ENCODE data around the gene IGSF3. TPM values are rescaled to one million over a fixed set of nuclear protein-coding genes. Genes with fewer than 3 reads are reported as not detected.

The IGSF3 gene
- total and polyA plus RNA-seq, 2 of the 13 experiments (the other 11 are each of a cell fraction or from before 2014, with no cell fraction given): 0.11 to 0.16 TPM

GRCh38 chr1:116704278-116704677 is 36.7 kb upstream of the IGSF3 start:
- POLR2A ChIA-PET: no interaction called here
- no peaks in the 10 kb centered on the region for H3K27me3 ChIP-seq (ENCODE audit: control insufficient read depth in 1 of 2, insufficient read depth in 2 of 2, low read length in 2 of 2)
- in situ Hi-C loops (cut with HindIII; ENCODE audit: extremely low pct_ligation_motif_present, low pct_unique_long_range_greater_than_20kb) (no loop called here), intact Hi-C loops (cut with micrococcal nuclease; ENCODE audit: unreplicated experiment) (no loop called here)
- FAIRE-seq (no peak), DNase-seq (ENCODE audit: low spot score) (no peak), ATAC-seq (no peak)
- H3K9ac ChIP-seq (ENCODE audit: insufficient read depth, low read depth, low read length): no peak overlapping the region
- no peaks in the 10 kb centered on the region for H3K9me3 ChIP-seq (ENCODE audit: low read length)
- no peaks in the 10 kb centered on the region for H3K79me2 ChIP-seq (ENCODE audit: insufficient read depth, low read length)
- no TSS peak for BruUV-seq (replicated peaks)
- no peaks in the 10 kb centered on the region for H3K36me3 ChIP-seq (replicated peaks in 1 of 2; ENCODE audit: control insufficient read depth in 1 of 2, insufficient read depth in 2 of 2, low read length in 2 of 2)
- H2AFZ ChIP-seq (ENCODE audit: low read length): no peak overlapping the region
- TF ChIP-seq SYNCRIP (IDR thresholded peaks at IDR 0.05; ENCODE audit: insufficient read depth, low read depth, low read length): no peak
- TF ChIP-seq CAMTA2 (CRISPR knock-in tag; IDR thresholded peaks at IDR 0.05; ENCODE audit: borderline replicate concordance): no peak
- TF ChIP-seq, protein P1, sequence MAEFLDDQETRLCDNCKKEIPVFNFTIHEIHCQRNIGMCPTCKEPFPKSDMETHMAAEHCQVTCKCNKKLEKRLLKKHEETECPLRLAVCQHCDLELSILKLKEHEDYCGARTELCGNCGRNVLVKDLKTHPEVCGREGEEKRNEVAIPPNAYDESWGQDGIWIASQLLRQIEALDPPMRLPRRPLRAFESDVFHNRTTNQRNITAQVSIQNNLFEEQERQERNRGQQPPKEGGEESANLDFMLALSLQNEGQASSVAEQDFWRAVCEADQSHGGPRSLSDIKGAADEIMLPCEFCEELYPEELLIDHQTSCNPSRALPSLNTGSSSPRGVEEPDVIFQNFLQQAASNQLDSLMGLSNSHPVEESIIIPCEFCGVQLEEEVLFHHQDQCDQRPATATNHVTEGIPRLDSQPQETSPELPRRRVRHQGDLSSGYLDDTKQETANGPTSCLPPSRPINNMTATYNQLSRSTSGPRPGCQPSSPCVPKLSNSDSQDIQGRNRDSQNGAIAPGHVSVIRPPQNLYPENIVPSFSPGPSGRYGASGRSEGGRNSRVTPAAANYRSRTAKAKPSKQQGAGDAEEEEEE (CRISPR knock-in tag; IDR thresholded peaks at IDR 0.05; ENCODE audit: borderline replicate concordance): no peak
- TF ChIP-seq ZNF597 (CRISPR knock-in tag; IDR thresholded peaks at IDR 0.05): no peak
- no peak for TF ChIP-seq ZNF274 (CRISPR knock-in tag; IDR thresholded peaks at IDR 0.05)
- no peak overlapping the region for H3K4me3 ChIP-seq (replicated peaks in 1 of 3; ENCODE audit: insufficient read depth in 1 of 3, low read depth in 2 of 3, low read length in 3 of 3)
- H4K20me1 ChIP-seq (ENCODE audit: insufficient read depth, low read length): no peaks in the 10 kb centered on the region
- 20% methylated on average over 3 of the region's 3 CpGs for WGBS (ENCODE audit: low lambda C conversion rate)
- H3K4me2 ChIP-seq (ENCODE audit: low read depth, low read length): no peak overlapping the region
- CTCF ChIA-PET (ENCODE audit: low intra/inter-chr PET ratio, low total read pairs): no interaction called here
- H3K27ac ChIP-seq (ENCODE audit: extremely low read length, insufficient read depth, low read length): no peak overlapping the region
- H3K4me1 ChIP-seq (ENCODE audit: insufficient read depth, low read length): no peaks in the 10 kb centered on the region

DNA sequence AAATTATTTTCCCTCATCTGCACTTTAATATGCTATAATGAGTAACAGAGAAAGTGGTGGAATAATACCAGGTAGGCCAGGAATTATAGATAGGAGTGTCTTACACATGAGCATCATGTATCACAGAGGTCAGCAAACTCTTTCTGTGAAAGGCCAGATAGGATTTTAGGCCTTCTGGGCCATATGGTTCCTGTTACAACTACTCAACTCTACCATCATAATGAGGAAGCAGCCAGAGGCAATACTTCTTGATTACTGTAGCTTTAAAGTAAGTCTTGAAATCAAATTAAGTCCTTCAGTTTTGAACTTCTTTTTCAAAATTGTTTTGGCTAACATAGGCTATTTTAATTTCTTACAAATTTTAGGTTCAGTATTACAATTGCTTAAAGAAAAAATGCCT is 32.1 kb upstream of the IGSF3 start:
- no peak for DNase-seq (ENCODE audit: low spot score)
- H3K27ac ChIP-seq (ENCODE audit: extremely low read length, insufficient read depth, low read length): no peak overlapping the region
- H4K20me1 ChIP-seq (ENCODE audit: insufficient read depth, low read length): no peaks in the 10 kb centered on the region
- intact Hi-C loops (cut with micrococcal nuclease; ENCODE audit: unreplicated experiment) (no loop called here), in situ Hi-C loops (cut with HindIII; ENCODE audit: extremely low pct_ligation_motif_present, low pct_unique_long_range_greater_than_20kb) (no loop called here)
- no peaks in the 10 kb centered on the region for H3K4me1 ChIP-seq (ENCODE audit: insufficient read depth, low read length)
- ChIA-PET POLR2A (no interaction called here), CTCF (ENCODE audit: low intra/inter-chr PET ratio, low total read pairs) (no interaction called here)
- H3K79me2 ChIP-seq (ENCODE audit: insufficient read depth, low read length): no peaks in the 10 kb centered on the region
- H3K4me2 ChIP-seq (ENCODE audit: low read depth, low read length): no peak overlapping the region
- no peak for ATAC-seq
- no peak overlapping the region for H3K9ac ChIP-seq (ENCODE audit: insufficient read depth, low read depth, low read length)
- H2AFZ ChIP-seq (ENCODE audit: low read length): no peak overlapping the region
- no peak overlapping the region for H3K4me3 ChIP-seq (replicated peaks in 1 of 3; ENCODE audit: insufficient read depth in 1 of 3, low read depth in 2 of 3, low read length in 3 of 3)
- no peaks in the 10 kb centered on the region for H3K27me3 ChIP-seq (ENCODE audit: control insufficient read depth in 1 of 2, insufficient read depth in 2 of 2, low read length in 2 of 2)
- no peak for FAIRE-seq
- no peaks in the 10 kb centered on the region for H3K36me3 ChIP-seq (replicated peaks in 1 of 2; ENCODE audit: control insufficient read depth in 1 of 2, insufficient read depth in 2 of 2, low read length in 2 of 2)
- H3K9me3 ChIP-seq (ENCODE audit: low read length): no peaks in the 10 kb centered on the region
- BruUV-seq (replicated peaks): no TSS peak
- TF ChIP-seq, protein P2, sequence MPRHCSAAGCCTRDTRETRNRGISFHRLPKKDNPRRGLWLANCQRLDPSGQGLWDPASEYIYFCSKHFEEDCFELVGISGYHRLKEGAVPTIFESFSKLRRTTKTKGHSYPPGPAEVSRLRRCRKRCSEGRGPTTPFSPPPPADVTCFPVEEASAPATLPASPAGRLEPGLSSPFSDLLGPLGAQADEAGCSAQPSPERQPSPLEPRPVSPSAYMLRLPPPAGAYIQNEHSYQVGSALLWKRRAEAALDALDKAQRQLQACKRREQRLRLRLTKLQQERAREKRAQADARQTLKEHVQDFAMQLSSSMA (CRISPR knock-in tag; IDR thresholded peaks at IDR 0.05): no peak
- TF ChIP-seq SMARCE1 (IDR thresholded peaks at IDR 0.05; ENCODE audit: borderline replicate concordance) (no peak), CAMTA2 (CRISPR knock-in tag; IDR thresholded peaks at IDR 0.05; ENCODE audit: borderline replicate concordance) (no peak), FLYWCH1 (CRISPR knock-in tag; IDR thresholded peaks at IDR 0.05) (no peak), TOPORS (CRISPR knock-in tag; IDR thresholded peaks at IDR 0.05) (no peak)
- TF ChIP-seq, protein P3, sequence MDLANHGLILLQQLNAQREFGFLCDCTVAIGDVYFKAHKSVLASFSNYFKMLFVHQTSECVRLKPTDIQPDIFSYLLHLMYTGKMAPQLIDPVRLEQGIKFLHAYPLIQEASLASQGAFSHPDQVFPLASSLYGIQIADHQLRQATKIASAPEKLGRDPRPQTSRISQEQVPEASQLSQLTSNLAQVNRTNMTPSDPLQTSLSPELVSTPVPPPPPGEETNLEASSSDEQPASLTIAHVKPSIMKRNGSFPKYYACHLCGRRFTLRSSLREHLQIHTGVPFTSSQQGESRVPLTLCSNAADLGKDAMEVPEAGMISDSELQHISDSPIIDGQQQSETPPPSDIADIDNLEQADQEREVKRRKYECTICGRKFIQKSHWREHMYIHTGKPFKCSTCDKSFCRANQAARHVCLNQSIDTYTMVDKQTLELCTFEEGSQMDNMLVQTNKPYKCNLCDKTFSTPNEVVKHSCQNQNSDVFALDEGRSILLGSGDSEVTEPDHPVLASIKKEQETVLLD (CRISPR knock-in tag; IDR thresholded peaks at IDR 0.05; ENCODE audit: low read depth): no peak
- TF ChIP-seq, protein P4, sequence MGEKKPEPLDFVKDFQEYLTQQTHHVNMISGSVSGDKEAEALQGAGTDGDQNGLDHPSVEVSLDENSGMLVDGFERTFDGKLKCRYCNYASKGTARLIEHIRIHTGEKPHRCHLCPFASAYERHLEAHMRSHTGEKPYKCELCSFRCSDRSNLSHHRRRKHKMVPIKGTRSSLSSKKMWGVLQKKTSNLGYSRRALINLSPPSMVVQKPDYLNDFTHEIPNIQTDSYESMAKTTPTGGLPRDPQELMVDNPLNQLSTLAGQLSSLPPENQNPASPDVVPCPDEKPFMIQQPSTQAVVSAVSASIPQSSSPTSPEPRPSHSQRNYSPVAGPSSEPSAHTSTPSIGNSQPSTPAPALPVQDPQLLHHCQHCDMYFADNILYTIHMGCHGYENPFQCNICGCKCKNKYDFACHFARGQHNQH (CRISPR knock-in tag; IDR thresholded peaks at IDR 0.05): no peak
